GM12892 (cell line): ENCODE data around the gene SHROOM3.

Experiments
- POLR2A ChIP-seq: IDR thresholded peaks from 2 replicates; pipeline ENCODE4 v1.6.1; 2011; ENCODE audit warnings: low read depth, low read length, control low read depth
- POLR2AphosphoS5 ChIP-seq: IDR thresholded peaks from 2 replicates; pipeline ENCODE4 v1.6.1; 2011; ENCODE audit warnings: low read depth, low read length, control low read depth
- TAF1 ChIP-seq: IDR thresholded peaks from 2 replicates; pipeline ENCODE4 v1.6.1; 2011; ENCODE audit warnings: low read depth, mild to moderate bottlenecking, control low read depth, low read length, borderline replicate concordance

- no peak for TF ChIP-seq POLR2AphosphoS5
- no peak for TF ChIP-seq POLR2A
- no peak for TF ChIP-seq TAF1
Observed at GRCh38 chr4:76571274-76571673, 136.2 kb downstream of the SHROOM3 start.
